ENCODE measurements around the gene SMKR1.

The SMKR1 gene

DNA sequence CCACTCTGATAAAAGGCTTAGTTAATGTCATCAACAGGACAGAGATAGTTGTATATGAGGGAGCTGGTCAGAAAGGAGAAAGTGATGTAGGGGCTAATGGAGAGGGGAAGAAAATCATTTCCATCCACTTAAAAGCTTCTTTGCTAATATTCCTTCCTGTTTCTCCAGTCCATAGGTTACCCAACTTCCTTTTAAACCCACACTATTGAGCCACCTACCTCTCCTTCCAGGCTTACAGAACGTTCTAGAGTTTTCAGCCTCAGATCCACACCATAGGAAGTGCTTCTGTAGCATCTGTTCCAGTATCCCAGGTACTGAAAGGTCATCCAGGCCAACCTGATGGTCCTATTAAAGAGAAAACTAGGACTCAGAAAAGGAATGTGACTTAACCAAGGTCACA, 39.9 kb upstream of the SMKR1 start:
- peak; percentile 35 to 38 for DNase-seq (ENCODE audit: low read depth in 1 of 2, low spot score in 1 of 2)
- H3K27ac ChIP-seq (replicated peaks): no peak overlapping the region
- TF ChIP-seq, protein P1, sequence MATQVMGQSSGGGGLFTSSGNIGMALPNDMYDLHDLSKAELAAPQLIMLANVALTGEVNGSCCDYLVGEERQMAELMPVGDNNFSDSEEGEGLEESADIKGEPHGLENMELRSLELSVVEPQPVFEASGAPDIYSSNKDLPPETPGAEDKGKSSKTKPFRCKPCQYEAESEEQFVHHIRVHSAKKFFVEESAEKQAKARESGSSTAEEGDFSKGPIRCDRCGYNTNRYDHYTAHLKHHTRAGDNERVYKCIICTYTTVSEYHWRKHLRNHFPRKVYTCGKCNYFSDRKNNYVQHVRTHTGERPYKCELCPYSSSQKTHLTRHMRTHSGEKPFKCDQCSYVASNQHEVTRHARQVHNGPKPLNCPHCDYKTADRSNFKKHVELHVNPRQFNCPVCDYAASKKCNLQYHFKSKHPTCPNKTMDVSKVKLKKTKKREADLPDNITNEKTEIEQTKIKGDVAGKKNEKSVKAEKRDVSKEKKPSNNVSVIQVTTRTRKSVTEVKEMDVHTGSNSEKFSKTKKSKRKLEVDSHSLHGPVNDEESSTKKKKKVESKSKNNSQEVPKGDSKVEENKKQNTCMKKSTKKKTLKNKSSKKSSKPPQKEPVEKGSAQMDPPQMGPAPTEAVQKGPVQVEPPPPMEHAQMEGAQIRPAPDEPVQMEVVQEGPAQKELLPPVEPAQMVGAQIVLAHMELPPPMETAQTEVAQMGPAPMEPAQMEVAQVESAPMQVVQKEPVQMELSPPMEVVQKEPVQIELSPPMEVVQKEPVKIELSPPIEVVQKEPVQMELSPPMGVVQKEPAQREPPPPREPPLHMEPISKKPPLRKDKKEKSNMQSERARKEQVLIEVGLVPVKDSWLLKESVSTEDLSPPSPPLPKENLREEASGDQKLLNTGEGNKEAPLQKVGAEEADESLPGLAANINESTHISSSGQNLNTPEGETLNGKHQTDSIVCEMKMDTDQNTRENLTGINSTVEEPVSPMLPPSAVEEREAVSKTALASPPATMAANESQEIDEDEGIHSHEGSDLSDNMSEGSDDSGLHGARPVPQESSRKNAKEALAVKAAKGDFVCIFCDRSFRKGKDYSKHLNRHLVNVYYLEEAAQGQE (IDR thresholded peaks at IDR 0.05; ENCODE audit: insufficient replicate concordance, low read depth): no peak
- TF ChIP-seq POLR2AphosphoS5 (IDR thresholded peaks at IDR 0.05; ENCODE audit: low read depth): 0 out of 2 replicates have a peak, but pooled peaks have one; percentile 23
- no peak for TF ChIP-seq GABPA (IDR thresholded peaks at IDR 0.05; ENCODE audit: low read depth)
- H3K4me3 ChIP-seq (replicated peaks; ENCODE audit: insufficient read depth, low read length): no peak overlapping the region
- no peaks in the 10 kb centered on the region for H3K27me3 ChIP-seq (ENCODE audit: insufficient read depth, poor library complexity, severe bottlenecking)

- no peak overlapping the region for H3K4me3 ChIP-seq (replicated peaks; ENCODE audit: insufficient read depth, low read length)
- DNase-seq (ENCODE audit: low read depth in 1 of 2, low spot score in 1 of 2): no peak
- no peak overlapping the region for H3K27ac ChIP-seq (replicated peaks)
- TF ChIP-seq POLR2AphosphoS5 (IDR thresholded peaks at IDR 0.05; ENCODE audit: low read depth): no peak
- TF ChIP-seq SPI1 (IDR thresholded peaks at IDR 0.05; ENCODE audit: borderline replicate concordance, low read depth): no peak
- TF ChIP-seq GABPA (IDR thresholded peaks at IDR 0.05; ENCODE audit: low read depth): no peak
- TF ChIP-seq, protein P2, sequence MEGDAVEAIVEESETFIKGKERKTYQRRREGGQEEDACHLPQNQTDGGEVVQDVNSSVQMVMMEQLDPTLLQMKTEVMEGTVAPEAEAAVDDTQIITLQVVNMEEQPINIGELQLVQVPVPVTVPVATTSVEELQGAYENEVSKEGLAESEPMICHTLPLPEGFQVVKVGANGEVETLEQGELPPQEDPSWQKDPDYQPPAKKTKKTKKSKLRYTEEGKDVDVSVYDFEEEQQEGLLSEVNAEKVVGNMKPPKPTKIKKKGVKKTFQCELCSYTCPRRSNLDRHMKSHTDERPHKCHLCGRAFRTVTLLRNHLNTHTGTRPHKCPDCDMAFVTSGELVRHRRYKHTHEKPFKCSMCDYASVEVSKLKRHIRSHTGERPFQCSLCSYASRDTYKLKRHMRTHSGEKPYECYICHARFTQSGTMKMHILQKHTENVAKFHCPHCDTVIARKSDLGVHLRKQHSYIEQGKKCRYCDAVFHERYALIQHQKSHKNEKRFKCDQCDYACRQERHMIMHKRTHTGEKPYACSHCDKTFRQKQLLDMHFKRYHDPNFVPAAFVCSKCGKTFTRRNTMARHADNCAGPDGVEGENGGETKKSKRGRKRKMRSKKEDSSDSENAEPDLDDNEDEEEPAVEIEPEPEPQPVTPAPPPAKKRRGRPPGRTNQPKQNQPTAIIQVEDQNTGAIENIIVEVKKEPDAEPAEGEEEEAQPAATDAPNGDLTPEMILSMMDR (IDR thresholded peaks at IDR 0.05; ENCODE audit: insufficient read depth, low read length): no peak
- TF ChIP-seq, protein P1 (IDR thresholded peaks at IDR 0.05; ENCODE audit: insufficient replicate concordance, low read depth): no peak
- no peaks in the 10 kb centered on the region for H3K27me3 ChIP-seq (ENCODE audit: insufficient read depth, poor library complexity, severe bottlenecking)
Observed at GRCh38 chr7:129464194-129464593, 38.1 kb upstream of the SMKR1 start.

GRCh38 chr7:129465080-129465479, 37.3 kb upstream of the SMKR1 start:
- H3K4me3 ChIP-seq (replicated peaks; ENCODE audit: insufficient read depth, low read length): no peak overlapping the region
- no peak overlapping the region for H3K27ac ChIP-seq (replicated peaks)
- DNase-seq (ENCODE audit: low read depth in 1 of 2, low spot score in 1 of 2): no peak
- TF ChIP-seq, protein P2 (IDR thresholded peaks at IDR 0.05; ENCODE audit: insufficient read depth, low read length): no peak
- no peak for TF ChIP-seq SPI1 (IDR thresholded peaks at IDR 0.05; ENCODE audit: borderline replicate concordance, low read depth)
- H3K27me3 ChIP-seq (ENCODE audit: insufficient read depth, poor library complexity, severe bottlenecking): no peaks in the 10 kb centered on the region

DNA sequence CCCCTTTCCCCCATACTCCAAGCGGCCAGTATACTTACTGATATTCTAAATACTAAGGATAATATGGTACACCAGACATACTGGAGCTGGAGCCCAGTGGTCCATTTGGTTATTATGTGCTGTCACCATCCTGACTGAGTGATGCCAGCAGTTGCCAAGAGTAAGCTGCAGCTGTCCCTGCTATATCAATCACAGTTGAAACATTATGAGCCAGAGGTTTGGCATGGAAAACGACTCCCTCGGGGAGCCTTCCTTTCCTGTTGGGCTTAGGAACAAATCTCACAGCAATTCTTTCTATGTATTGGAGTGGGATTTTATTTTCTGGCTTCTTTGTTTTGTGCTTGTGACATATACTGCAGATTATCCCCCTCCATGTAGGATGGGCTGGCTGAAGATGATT, 35.5 kb upstream of the SMKR1 start:
- TF ChIP-seq, protein P2 (IDR thresholded peaks at IDR 0.05; ENCODE audit: insufficient read depth, low read length): no peak
- TF ChIP-seq POLR2AphosphoS5 (IDR thresholded peaks at IDR 0.05; ENCODE audit: low read depth) (no peak), SPI1 (IDR thresholded peaks at IDR 0.05; ENCODE audit: borderline replicate concordance, low read depth) (no peak), GABPA (IDR thresholded peaks at IDR 0.05; ENCODE audit: low read depth) (no peak)
- TF ChIP-seq, protein P1 (IDR thresholded peaks at IDR 0.05; ENCODE audit: insufficient replicate concordance, low read depth): no peak

More for the DNA sequence above, 35.5 kb upstream of the SMKR1 start:
- no peaks in the 10 kb centered on the region for H3K27me3 ChIP-seq (ENCODE audit: insufficient read depth, poor library complexity, severe bottlenecking)
- H3K27ac ChIP-seq (replicated peaks): no peak overlapping the region
- no peak for DNase-seq (ENCODE audit: low read depth in 1 of 2, low spot score in 1 of 2)
- H3K4me3 ChIP-seq (replicated peaks; ENCODE audit: insufficient read depth, low read length): no peak overlapping the region
